Subcutaneous abdominal adipose tissue (tissue), 5 donors: ENCODE data around the gene LAMA4.
A peak's percentile ranks its signal among the peaks of the same experiment; 100 is the strongest.
"Not testable (repeated sequence)": the region's sequence is repeated elsewhere in the genome, so short reads cannot be mapped to it uniquely, and the experiment has no call there.

ENCODE experiments used
- H3K27ac ChIP-seq: one replicate; pipeline ENCODE4 v1.7.0; 2013; ENCODE audit warnings: low read depth, mild to moderate bottlenecking, inconsistent platforms, low read length, moderate library complexity
- H3K27me3 ChIP-seq, 5 donors: one replicate each; pipeline ENCODE4 v1.7.0; 2013; ENCODE audit warnings: low read length in 5 of 5, inconsistent platforms in 1 of 5; ENCODE audit not compliant: control insufficient read depth in 5 of 5, insufficient read depth in 4 of 5
- H3K36me3 ChIP-seq, 5 donors: one replicate each; pipeline ENCODE4 v1.7.0; 2013; ENCODE audit warnings: low read length in 5 of 5; ENCODE audit not compliant: control insufficient read depth in 5 of 5, insufficient read depth in 5 of 5
- H3K4me1 ChIP-seq, 5 donors: one replicate each; pipeline ENCODE4 v1.7.0; 2013; ENCODE audit warnings: low read length in 5 of 5, mild to moderate bottlenecking in 3 of 5, moderate library complexity in 1 of 5; ENCODE audit not compliant: control insufficient read depth in 5 of 5, insufficient read depth in 5 of 5
- H3K4me3 ChIP-seq, 5 donors: one replicate each; pipeline ENCODE4 v1.7.0; 2013; ENCODE audit warnings: low read length in 5 of 5, low read depth in 1 of 5
- H3K9ac ChIP-seq, 5 donors: one replicate each; pipeline ENCODE4 v1.7.0; 2013; ENCODE audit warnings: low read length in 5 of 5, mild to moderate bottlenecking in 4 of 5, moderate library complexity in 3 of 5
- H3K9me3 ChIP-seq, 5 donors: one replicate each; pipeline ENCODE4 v1.7.0; 2013; ENCODE audit warnings: low read length in 5 of 5; ENCODE audit not compliant: control insufficient read depth in 5 of 5
- donor health status: healthy.
- donor health status: healthy.
- donor health status: healthy.
- donor health status: healthy.
- donor health status: healthy.

LAMA4 gene

DNA sequence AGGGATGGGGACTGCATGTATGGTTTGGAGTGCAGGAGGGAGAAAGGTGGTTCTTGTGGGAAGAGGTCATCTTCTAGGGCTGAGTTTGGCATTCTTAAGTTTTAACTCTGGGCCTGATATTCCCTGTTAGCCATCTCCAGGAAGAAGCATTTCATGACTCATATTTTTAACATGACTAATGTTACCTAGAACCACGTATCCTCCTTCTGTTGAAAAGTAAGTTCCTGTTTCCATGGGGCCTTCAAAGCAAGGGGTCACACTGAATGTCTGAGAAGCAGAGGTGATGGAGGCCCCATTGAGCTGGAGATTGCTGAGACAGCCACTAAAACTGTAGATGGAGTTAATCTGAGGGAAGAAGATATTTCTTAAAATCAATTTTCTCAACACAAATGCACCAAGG, 136.8 kb downstream of the LAMA4 start:
- peak overlapping the region; percentile 15 for H3K27ac ChIP-seq

DNA sequence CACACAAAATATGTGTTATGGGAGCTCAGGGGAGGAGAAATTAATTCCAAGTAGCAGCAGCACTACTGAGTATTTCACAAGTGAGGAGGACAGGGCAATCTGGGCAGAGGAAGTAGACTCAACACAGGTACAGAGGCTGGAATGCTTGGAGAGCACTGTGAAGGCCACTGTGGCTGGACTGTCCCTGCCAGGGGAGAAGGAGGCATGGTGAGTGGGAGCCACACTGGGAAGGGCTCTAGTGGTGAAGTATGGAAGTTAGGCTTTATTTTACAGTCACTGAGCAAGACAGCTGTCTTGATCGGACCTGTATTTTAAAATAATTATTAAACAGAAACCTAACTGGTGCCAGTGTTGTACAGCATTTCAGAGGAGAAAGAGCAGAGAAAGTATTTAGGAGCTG, 138.1 kb downstream of the LAMA4 start:
- H3K36me3 ChIP-seq: peaks cover 75 to 100% (median 90%) of the 10 kb centered on the region in 5 donors
- H3K4me3 ChIP-seq: no peak overlapping the region
- H3K9me3 ChIP-seq: no peaks in the 10 kb centered on the region
- no peak overlapping the region for H3K9ac ChIP-seq
- H3K27me3 ChIP-seq: no peaks in the 10 kb centered on the region
- H3K27ac ChIP-seq: peak overlapping the region; percentile 26
- H3K4me1 ChIP-seq: no peaks in the 10 kb centered on the region

More for the DNA sequence above, 136.8 kb downstream of the LAMA4 start:
- H3K9me3 ChIP-seq: no peaks in the 10 kb centered on the region
- H3K9ac ChIP-seq: no peak overlapping the region
- H3K27me3 ChIP-seq: no peaks in the 10 kb centered on the region
- peaks cover 76 to 100% (median 89%) of the 10 kb centered on the region in 5 donors for H3K36me3 ChIP-seq
- H3K4me3 ChIP-seq: no peak overlapping the region
- H3K4me1 ChIP-seq: no peaks in the 10 kb centered on the region

DNA sequence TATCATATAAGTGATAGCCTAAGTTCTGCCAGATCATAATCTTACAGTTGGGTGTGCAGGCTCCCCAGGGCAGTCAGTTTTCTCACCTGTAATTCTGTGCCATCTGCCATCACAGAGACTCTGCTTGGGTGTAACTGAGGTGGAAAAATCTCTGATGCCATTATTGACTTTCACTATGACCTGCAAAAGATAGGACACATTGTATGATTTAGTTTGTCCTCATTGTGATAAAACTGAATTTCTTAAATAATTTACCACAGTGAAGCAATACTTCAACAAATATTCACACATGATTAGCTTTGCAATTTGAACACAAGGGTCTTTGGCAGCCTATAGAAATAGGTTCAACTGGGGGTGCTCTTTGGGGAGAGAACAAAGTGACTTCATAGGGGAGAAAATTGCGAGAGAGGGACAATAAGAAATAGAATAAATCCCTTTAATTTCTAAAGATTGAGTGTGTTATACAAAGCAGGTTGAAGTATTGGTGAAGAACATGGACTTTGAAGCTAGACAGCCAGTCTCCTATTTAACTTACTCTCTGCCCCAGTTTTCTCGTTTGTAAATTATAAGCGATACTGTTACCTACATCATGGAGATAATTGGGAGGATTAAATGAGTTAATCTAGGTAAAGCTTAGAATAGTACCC, 139.7 kb downstream of the LAMA4 start:
- Histone ChIP-seq H3K27me3 (no peaks in the 10 kb centered on the region), H3K27ac (peak overlapping the region; percentile 24), H3K36me3 (peaks cover 77 to 100% (median 89%) of the 10 kb centered on the region in 5 donors), H3K9me3 (no peaks in the 10 kb centered on the region), H3K4me1 (no peaks in the 10 kb centered on the region), H3K4me3 (no peak overlapping the region), H3K9ac (no peak overlapping the region)

DNA sequence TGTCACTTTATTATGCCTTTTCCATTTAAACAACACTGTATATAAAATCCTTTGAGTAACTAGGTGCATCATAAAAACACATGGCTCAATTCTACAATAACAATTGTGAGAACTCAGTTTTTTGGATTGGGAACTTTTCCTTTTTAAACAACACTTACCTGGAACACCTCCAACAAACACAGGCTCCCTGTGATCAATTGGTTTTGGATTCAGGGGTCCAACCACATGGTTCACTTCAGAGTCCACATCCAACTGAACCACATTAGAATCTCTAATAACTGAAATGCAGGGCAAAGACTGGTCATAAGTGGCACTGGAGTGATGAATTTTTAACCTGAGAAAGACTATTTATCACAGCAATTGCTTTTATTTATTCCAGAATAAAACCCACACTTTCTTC, 140.4 kb downstream of the LAMA4 start:
- Histone ChIP-seq H3K27ac (peak overlapping the region; percentile 24), H3K36me3 (peaks cover 75 to 100% (median 89%) of the 10 kb centered on the region in 5 donors)

DNA sequence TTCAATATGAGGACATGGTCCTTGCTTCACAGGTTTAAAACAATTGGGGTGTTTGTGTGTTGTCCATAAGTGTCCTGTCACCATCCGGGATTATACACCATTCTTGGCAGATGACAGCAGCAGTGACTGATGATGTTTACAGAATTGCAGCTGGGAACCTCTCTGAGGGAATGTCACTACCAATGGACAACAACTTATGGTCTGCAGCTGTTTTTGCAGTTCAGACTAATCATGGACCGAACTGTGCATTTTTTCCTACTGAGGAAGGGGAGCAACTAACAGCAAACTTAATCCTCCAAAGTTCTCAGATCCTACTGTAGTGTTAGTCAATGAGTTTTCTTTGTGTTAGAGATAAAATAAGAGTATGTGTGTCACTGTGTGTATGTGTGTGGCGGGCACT, 140.9 kb downstream of the LAMA4 start:
- Histone ChIP-seq H3K27me3 (no peaks in the 10 kb centered on the region), H3K9me3 (no peaks in the 10 kb centered on the region), H3K36me3 (peaks cover 75 to 100% (median 86%) of the 10 kb centered on the region in 5 donors), H3K9ac (no peak overlapping the region), H3K4me3 (no peak overlapping the region), H3K27ac (peak overlapping the region; percentile 3), H3K4me1 (no peaks in the 10 kb centered on the region)

More for the DNA sequence above, 140.4 kb downstream of the LAMA4 start:
- H3K4me3 ChIP-seq: no peak overlapping the region
- no peak overlapping the region for H3K9ac ChIP-seq
- H3K4me1 ChIP-seq: no peaks in the 10 kb centered on the region
- no peaks in the 10 kb centered on the region for H3K9me3 ChIP-seq
- H3K27me3 ChIP-seq: no peaks in the 10 kb centered on the region

DNA sequence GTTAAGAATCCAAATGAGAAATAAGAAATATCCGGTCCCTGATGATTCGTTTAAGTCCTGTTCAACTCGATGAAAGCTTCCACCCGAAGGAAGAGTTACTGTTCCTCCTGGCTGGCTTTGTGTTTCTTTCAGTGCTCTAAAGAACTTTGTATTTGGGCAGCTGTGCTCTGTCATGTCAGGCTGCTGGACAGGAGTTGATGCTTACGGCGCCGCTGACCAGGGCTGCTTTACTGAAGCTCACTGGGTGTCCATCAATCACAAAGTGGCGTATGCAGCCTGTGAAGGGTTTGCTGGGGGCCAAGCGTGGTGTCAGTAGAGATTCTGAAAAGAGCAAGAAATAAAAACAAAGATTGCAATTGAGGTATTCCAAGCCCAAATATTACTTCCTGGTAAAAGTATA, 145.1 kb downstream of the LAMA4 start:
- H3K9ac ChIP-seq: no peak overlapping the region
- no peaks in the 10 kb centered on the region for H3K4me1 ChIP-seq
- H3K36me3 ChIP-seq: peaks cover 59 to 81% (median 70%) of the 10 kb centered on the region in 5 donors
- H3K27me3 ChIP-seq: no peaks in the 10 kb centered on the region
- peak overlapping the region; percentile 7 for H3K27ac ChIP-seq
- H3K9me3 ChIP-seq: peaks cover 0 to 3% (median 0%) of the 10 kb centered on the region in 5 donors
- H3K4me3 ChIP-seq: no peak overlapping the region

DNA sequence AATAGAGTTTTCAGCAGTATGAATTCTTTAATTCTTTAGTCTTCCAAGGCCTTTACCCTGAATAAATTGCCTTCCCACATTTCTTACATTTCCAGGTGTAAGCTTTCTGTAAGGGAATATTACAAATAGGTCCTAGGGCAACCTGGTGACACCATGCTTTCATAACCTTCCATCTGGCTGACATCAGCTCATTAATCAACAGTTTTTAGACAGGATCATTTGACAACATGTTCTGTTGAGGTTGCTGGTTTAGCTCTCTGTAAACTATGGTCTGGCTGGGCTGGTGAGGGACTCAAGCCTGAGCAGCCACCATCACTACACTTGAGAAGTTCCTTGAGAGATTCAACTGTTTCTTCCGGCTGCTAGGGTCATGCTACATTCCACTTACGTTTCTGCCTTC, 147.8 kb downstream of the LAMA4 start:
- H3K27ac ChIP-seq: peak overlapping the region; percentile 1
- H3K4me3 ChIP-seq: no peak overlapping the region
- no peaks in the 10 kb centered on the region for H3K27me3 ChIP-seq
- peaks cover 40 to 59% (median 45%) of the 10 kb centered on the region in 5 donors for H3K36me3 ChIP-seq
- H3K9ac ChIP-seq: no peak overlapping the region
- peaks cover 0 to 6% (median 0%) of the 10 kb centered on the region in 5 donors for H3K4me1 ChIP-seq
- peaks cover 0 to 3% (median 0%) of the 10 kb centered on the region in 5 donors for H3K9me3 ChIP-seq

DNA sequence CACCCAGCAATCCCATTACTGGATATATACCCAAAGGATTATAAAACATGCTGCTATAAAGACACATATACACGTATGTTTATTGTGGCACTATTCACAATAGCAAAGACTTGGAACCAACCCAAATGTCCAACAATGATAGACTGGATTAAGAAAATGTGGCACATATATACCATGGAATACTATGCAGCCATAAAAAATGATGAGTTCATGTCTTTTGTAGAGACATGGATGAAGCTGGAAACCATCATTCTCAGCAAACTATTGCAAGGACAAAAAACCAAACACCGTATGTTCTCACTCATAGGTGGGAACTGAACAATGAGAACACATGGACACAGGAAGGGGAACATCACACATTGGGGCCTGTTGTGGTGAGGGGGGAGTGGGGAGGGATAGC, 148.3 kb downstream of the LAMA4 start:
- H3K36me3 ChIP-seq: peaks cover 39 to 54% (median 41%) of the 10 kb centered on the region in 5 donors

DNA sequence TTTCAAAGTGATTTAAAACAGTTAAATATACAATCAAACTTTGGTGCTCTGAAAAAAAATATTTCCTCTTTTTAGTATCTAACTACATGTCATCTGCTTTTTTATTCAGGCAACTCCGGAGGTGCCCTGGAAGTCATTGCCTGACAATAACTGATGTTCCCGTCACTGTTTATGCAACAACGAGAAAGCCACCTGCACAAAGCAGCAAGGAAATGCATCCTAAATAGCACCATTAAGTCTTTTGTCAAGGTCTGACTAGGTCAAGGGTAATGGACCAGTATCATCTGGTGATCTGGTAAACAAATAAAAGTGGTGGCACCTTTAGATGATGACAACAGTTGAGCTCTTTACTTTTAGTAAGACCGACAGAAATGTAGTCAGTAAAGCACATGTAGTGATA, 153.8 kb downstream of the LAMA4 start:
- no peak overlapping the region for H3K4me3 ChIP-seq
- no peak overlapping the region for H3K9ac ChIP-seq
- peak overlapping the region; percentile 37 for H3K27ac ChIP-seq
- peaks cover 0 to 2% (median 0%) of the 10 kb centered on the region in 5 donors for H3K9me3 ChIP-seq
- peaks cover 0 to 7% (median 6%) of the 10 kb centered on the region in 5 donors for H3K36me3 ChIP-seq
- H3K4me1 ChIP-seq: peaks cover 0 to 22% (median 0%) of the 10 kb centered on the region in 5 donors
- no peaks in the 10 kb centered on the region for H3K27me3 ChIP-seq

More for the DNA sequence above, 148.3 kb downstream of the LAMA4 start:
- not testable (repeated sequence) for H3K27me3 ChIP-seq, H3K27ac ChIP-seq, H3K4me3 ChIP-seq, H3K9me3 ChIP-seq, H3K9ac ChIP-seq
- peaks cover 0 to 11% (median 0%) of the 10 kb centered on the region in 5 donors for H3K4me1 ChIP-seq

DNA sequence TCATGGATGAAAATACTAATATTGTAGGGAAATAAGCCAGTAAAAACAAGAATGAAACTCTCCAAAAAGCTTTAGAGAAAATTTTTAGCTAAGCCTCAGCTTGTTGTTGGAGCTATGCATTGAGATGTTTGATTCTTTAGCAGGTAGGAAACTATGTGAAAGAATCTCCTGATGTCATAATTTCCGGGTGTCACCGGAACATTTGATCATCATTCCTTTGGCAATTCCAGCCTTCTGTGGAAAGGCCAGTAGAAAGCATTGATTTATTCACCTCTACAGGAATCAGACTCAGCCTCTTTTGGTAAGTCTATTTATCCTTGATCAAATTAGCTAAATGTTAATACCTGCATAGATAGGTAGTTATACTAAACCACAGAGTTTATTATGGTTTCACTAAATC, 157.5 kb downstream of the LAMA4 start:
- Histone ChIP-seq H3K4me1 (peaks cover 0 to 17% (median 0%) of the 10 kb centered on the region in 5 donors), H3K9ac (no peak overlapping the region), H3K27me3 (no peaks in the 10 kb centered on the region), H3K9me3 (peaks cover 0 to 2% (median 0%) of the 10 kb centered on the region in 5 donors), H3K27ac (no peak overlapping the region), H3K36me3 (peaks cover 0 to 3% (median 0%) of the 10 kb centered on the region in 5 donors), H3K4me3 (no peak overlapping the region)
